Tibial nerve (tissue), 3 donors: ENCODE results near the gene USP36.

Experiments
- POLR2A ChIP-seq, 2 donors: fragments of 450-650 bp; IDR thresholded peaks; one replicate each; pipeline ENCODE4 v1.6.1; 2017; ENCODE audit warnings: antibody characterized with exemption in 2 of 2, mild to moderate bottlenecking in 2 of 2, moderate library complexity in 2 of 2
- TF ChIP-seq, protein P1 (sequence below), 5 experiments: fragments of 200-600 bp in 3 of 5; fragments of 450-650 bp in 2 of 5; sonication (generic) in 3 of 5; IDR thresholded peaks; one replicate each; pipeline ENCODE4 v1.5.1; 2016 to 2019; ENCODE audit warnings: antibody characterized with exemption in 5 of 5, mild to moderate bottlenecking in 3 of 5, moderate library complexity in 2 of 5

DNA sequence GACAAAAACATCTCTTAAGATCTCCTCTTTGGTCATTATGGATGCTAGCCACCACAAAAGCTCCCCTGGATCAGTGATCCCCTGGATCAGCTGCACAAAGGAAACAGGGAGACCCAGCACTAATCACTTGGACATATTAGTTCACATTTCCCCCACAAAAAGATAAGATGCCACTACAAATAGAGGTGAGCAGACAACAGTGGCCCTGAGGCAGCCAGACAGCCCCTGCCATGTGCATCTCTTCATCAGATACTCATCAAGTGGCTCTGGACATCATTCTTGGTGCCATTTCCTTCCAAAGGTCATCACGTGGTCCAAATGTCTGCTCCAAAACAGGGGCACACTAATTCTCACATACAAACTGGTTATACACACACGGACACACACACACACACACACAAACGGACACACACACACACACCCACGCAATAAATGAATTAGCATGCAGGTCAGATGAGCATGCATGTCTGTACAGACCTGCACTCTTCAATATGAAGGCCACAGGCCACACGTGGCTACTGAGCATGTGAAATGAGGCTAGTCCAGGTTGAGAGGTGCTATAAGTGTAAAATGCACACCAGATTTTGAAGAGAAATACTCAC lies 4.1 kb downstream of the USP36 start:
- TF ChIP-seq, protein P1, sequence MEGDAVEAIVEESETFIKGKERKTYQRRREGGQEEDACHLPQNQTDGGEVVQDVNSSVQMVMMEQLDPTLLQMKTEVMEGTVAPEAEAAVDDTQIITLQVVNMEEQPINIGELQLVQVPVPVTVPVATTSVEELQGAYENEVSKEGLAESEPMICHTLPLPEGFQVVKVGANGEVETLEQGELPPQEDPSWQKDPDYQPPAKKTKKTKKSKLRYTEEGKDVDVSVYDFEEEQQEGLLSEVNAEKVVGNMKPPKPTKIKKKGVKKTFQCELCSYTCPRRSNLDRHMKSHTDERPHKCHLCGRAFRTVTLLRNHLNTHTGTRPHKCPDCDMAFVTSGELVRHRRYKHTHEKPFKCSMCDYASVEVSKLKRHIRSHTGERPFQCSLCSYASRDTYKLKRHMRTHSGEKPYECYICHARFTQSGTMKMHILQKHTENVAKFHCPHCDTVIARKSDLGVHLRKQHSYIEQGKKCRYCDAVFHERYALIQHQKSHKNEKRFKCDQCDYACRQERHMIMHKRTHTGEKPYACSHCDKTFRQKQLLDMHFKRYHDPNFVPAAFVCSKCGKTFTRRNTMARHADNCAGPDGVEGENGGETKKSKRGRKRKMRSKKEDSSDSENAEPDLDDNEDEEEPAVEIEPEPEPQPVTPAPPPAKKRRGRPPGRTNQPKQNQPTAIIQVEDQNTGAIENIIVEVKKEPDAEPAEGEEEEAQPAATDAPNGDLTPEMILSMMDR (IDR thresholded peaks at IDR 0.05): no peak
- TF ChIP-seq POLR2A (IDR thresholded peaks at IDR 0.05): no peak
